Measurements from ENCODE around the gene SLC35G4. TPM values are rescaled to one million over a fixed set of nuclear protein-coding genes. Genes with fewer than 3 reads are reported as not detected.

Gene SLC35G4
- total RNA-seq, 1 experiment from 2014 or later: not detected

GRCh38 chr18:11658019-11658418 is 48.6 kb downstream of the SLC35G4 start:
- no peak overlapping the region for H2AK5ac ChIP-seq (ENCODE audit: insufficient read length, low read length)
- H2BK120ac ChIP-seq (ENCODE audit: low read depth, low read length, poor library complexity, severe bottlenecking): no peak overlapping the region
- H3T11ph ChIP-seq (ENCODE audit: low read length): no peak overlapping the region
- no peak overlapping the region for H3K4me3 Mint-ChIP-seq
- H2BK20ac ChIP-seq (ENCODE audit: low read depth, low read length, poor library complexity, severe bottlenecking): no peak overlapping the region
- no peaks in the 10 kb centered on the region for H3K27me3 ChIP-seq (ENCODE audit: insufficient read depth, low read length)
- H3K4me1 ChIP-seq (ENCODE audit: insufficient read depth, low read length): no peaks in the 10 kb centered on the region
- no peaks in the 10 kb centered on the region; a peak in 1 of 5 replicates for H3K9me3 Mint-ChIP-seq
- H3K36me3 Mint-ChIP-seq (ENCODE audit: insufficient read depth in 1 of 3, low read depth in 3 of 3): no peaks in the 10 kb centered on the region
- no peak for DNase-seq
- no peak overlapping the region for H2BK5ac ChIP-seq (ENCODE audit: insufficient read length, low read length)
- H3K18ac ChIP-seq (ENCODE audit: insufficient read length, low read depth, low read length): no peak overlapping the region
- no peak for TF ChIP-seq CTCF (conservative IDR thresholded peaks at IDR 0.05)
- H3K79me2 ChIP-seq (ENCODE audit: insufficient read depth, low read length): no peaks in the 10 kb centered on the region
- H3K27me3 Mint-ChIP-seq (ENCODE audit: low read depth): peaks cover 23% of the 10 kb centered on the region
- H4K91ac ChIP-seq (ENCODE audit: insufficient read length, low read depth, low read length): no peak overlapping the region
- H3K23ac ChIP-seq (ENCODE audit: insufficient read length, low read depth, low read length): no peak overlapping the region
- H3K4me1 Mint-ChIP-seq: peaks cover 6 to 8% of the 10 kb centered on the region in 2 experiments
- H2BK12ac ChIP-seq (ENCODE audit: insufficient read length, low read depth, low read length): no peak overlapping the region
- H3K23me2 ChIP-seq (ENCODE audit: insufficient read length, low read depth, low read length, poor library complexity, severe bottlenecking): no peaks in the 10 kb centered on the region
- H3K4ac ChIP-seq (ENCODE audit: low read depth, low read length): no peak overlapping the region
- no peak overlapping the region for H3K9ac ChIP-seq (ENCODE audit: extremely low read depth, insufficient read length, low read length)
- H3K14ac ChIP-seq (ENCODE audit: insufficient read depth, low read length): no peak overlapping the region
- no peaks in the 10 kb centered on the region for H3K9me3 ChIP-seq (ENCODE audit: control insufficient read depth, low read depth, low read length)
- H4K20me1 ChIP-seq (ENCODE audit: control insufficient read depth, insufficient read depth, insufficient read length): peaks cover 2% of the 10 kb centered on the region
- no peak overlapping the region for H3K27ac Mint-ChIP-seq
- H4K8ac ChIP-seq (replicated peaks; ENCODE audit: insufficient read length, low read depth, low read length): no peak overlapping the region
- H2BK15ac ChIP-seq (ENCODE audit: low read depth, low read length): no peak overlapping the region
- no peak overlapping the region for H3K4me2 ChIP-seq (ENCODE audit: insufficient read depth, insufficient read length, low read length)
- no CpG with 5 or more reads among the region's 5 CpGs for WGBS (ENCODE audit: extremely low coverage, insufficient read length, low lambda C conversion rate)
- no peaks in the 10 kb centered on the region for H3K79me1 ChIP-seq (ENCODE audit: insufficient read depth, low read depth, low read length, poor library complexity, severe bottlenecking)
- no peak overlapping the region for H3K56ac ChIP-seq (ENCODE audit: insufficient read length, low read depth, low read length)
- H2AFZ ChIP-seq (ENCODE audit: low read length): no peak overlapping the region
- no peak overlapping the region for H4K5ac ChIP-seq (ENCODE audit: insufficient read length, low read depth, low read length)
- no peak overlapping the region for H3K27ac ChIP-seq (ENCODE audit: insufficient read length, low read depth, low read length)
